ENCODE measurements around the gene NTM. TPM values are rescaled to one million over a fixed set of nuclear protein-coding genes. Genes with fewer than 3 reads are reported as not detected.

The NTM gene
- total and polyA plus RNA-seq, 2 of the 8 experiments (the other 6 are each of a cell fraction or from before 2014, with no cell fraction given) = 13.4 to 20.0 TPM

DNA sequence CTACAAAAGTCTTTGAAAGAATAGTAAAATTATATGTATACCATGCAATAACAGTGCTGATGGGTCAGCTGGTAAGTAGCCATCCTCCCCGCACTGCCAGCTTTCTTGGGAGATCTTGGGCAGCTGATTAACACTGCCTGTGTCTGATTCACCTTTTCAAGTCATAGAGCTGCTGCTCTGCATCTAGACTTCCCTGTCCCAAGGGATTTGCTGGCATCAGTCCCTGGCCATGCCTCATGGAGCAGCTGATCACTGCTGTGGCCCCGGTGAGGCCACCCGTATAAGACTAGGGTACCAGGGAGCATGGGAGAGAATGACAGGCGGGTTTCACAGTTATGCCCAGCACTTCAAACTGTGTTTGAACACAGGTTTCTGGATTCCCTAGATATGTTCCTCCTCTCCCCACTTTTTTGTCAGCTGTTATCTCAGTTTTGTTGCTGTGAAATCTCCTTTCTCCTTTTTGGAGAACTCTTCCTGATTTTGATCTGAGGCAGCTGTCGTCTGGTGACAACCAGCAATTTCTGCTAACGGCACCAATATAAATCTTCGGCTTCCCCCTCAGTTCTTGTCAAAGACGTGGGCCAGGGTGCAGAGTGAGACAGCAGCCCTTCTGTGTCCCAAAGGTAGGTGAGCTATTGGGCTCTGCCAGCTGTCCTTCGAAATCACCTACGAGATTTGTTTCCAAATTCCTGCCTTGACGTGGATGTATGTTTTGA is 438.9 kb downstream of the NTM start:
- Histone ChIP-seq H3K4me3 (ENCODE audit: extremely low read depth in 1 of 4, insufficient read depth in 2 of 4, low read depth in 3 of 4, low read length in 4 of 4) (no peak overlapping the region), H3K4me1 (replicated peaks in 1 of 4; ENCODE audit: control insufficient read depth in 3 of 4, insufficient read depth in 4 of 4, low read length in 3 of 4) (peaks cover 2 to 7% (median 4%) of the 10 kb centered on the region in 4 experiments; a peak in 6 of 7 replicates), H3K18ac (ENCODE audit: extremely low read depth, low read length) (no peak overlapping the region), H3K23ac (ENCODE audit: insufficient read length) (no peak overlapping the region), H2AFZ (ENCODE audit: low read length) (no peak overlapping the region), H4K91ac (replicated peaks; ENCODE audit: insufficient read length, low read length) (no peak overlapping the region), H3K79me1 (ENCODE audit: low read depth, low read length) (no peaks in the 10 kb centered on the region), H4K8ac (ENCODE audit: extremely low read depth, insufficient read depth, low read length) (no peak overlapping the region), H3K4me2 (ENCODE audit: insufficient read depth in 1 of 2, low read depth in 2 of 2, low read length in 2 of 2) (no peak overlapping the region), H4K5ac (ENCODE audit: insufficient read length, low read depth, low read length) (no peak overlapping the region), H2BK12ac (ENCODE audit: low read depth, low read length) (no peak overlapping the region), H3K56ac (replicated peaks; ENCODE audit: insufficient read length, low read depth, low read length) (no peak overlapping the region), H2BK20ac (ENCODE audit: low read length) (no peak overlapping the region), H3K9ac (replicated peaks in 1 of 4; ENCODE audit: extremely low read depth in 1 of 4, low read depth in 3 of 4, low read length in 3 of 4) (no peak overlapping the region), H2AK5ac (ENCODE audit: low read depth, low read length) (no peak overlapping the region), H3K36me3 (ENCODE audit: control insufficient read depth in 2 of 4, insufficient read depth in 4 of 4, low read length in 3 of 4) (no peaks in the 10 kb centered on the region), H3K27ac (ENCODE audit: low read depth, low read length) (no peak overlapping the region), H2BK5ac (ENCODE audit: low read depth, low read length) (no peak overlapping the region), H3K4ac (replicated peaks; ENCODE audit: insufficient read length, low read depth, low read length) (no peak overlapping the region), H3K79me2 (ENCODE audit: control insufficient read depth in 1 of 2, insufficient read depth in 2 of 2, low read length in 2 of 2) (no peaks in the 10 kb centered on the region), H3K9me3 (ENCODE audit: insufficient read depth in 2 of 2, low read depth in 1 of 2, low read length in 1 of 2) (no peaks in the 10 kb centered on the region), H3K23me2 (ENCODE audit: low read depth, low read length) (no peaks in the 10 kb centered on the region), H2BK120ac (replicated peaks; ENCODE audit: low read depth, low read length) (no peak overlapping the region), H3K14ac (ENCODE audit: insufficient read length) (no peak overlapping the region), H4K20me1 (replicated peaks in 1 of 2; ENCODE audit: control insufficient read depth in 1 of 2, insufficient read depth in 2 of 2, low read length in 2 of 2) (no peaks in the 10 kb centered on the region), H2BK15ac (ENCODE audit: low read length) (no peak overlapping the region), H3K27me3 (replicated peaks in 1 of 4; ENCODE audit: control insufficient read depth in 3 of 4, extremely low read depth in 1 of 4, insufficient read depth in 3 of 4, low read length in 3 of 4) (no peaks in the 10 kb centered on the region)
- DNase-seq (ENCODE audit: low read depth in 1 of 2, low spot score in 2 of 2) (no peak), FAIRE-seq (no peak)
- TF ChIP-seq CEBPB (IDR thresholded peaks at IDR 0.05; ENCODE audit: low read depth, low read length) (no peak), CTBP2 (IDR thresholded peaks at IDR 0.05; ENCODE audit: borderline replicate concordance, insufficient read depth, insufficient read length, low read length) (no peak), SUZ12 (IDR thresholded peaks at IDR 0.05; ENCODE audit: low read length) (no peak), SIN3A (conservative IDR thresholded peaks at IDR 0.05 in 1 of 2, IDR thresholded peaks at IDR 0.05 in 1 of 2; ENCODE audit: low read depth in 1 of 2, low read length in 2 of 2) (no peak)
- 87% methylated on average over 11 of the region's 11 CpGs; no CpG with 5 or more reads in 1 of the 2 experiments for WGBS, 2 experiments (ENCODE audit: extremely low coverage in 1 of 2, insufficient coverage in 1 of 2, insufficient read length in 1 of 2, insufficient replicate concordance in 2 of 2, low coverage in 1 of 2, low lambda C conversion rate in 2 of 2, missing lambda C conversion rate in 1 of 2)
- CTCF ChIA-PET (ENCODE audit: partially characterized antibody) = interaction anchor here (0.6 to 1.7 kb wide), 6 partner anchors 8 to 80 kb away, joined by 3 to 4 read pairs (median 4); no protein-coding TSS in a partner anchor
- POLR2A ChIA-PET (ENCODE audit: partially characterized antibody) = no interaction called here
